A549 treated with Mapracorat at 1 μM for 4 hours (cell line): ENCODE data around the gene SPRR2D. TPM values are rescaled to one million over a fixed set of nuclear protein-coding genes. Genes with fewer than 3 reads are reported as not detected.

Experiments
- total RNA-seq: library from RNA; stranded (reverse); fragments of 200-300 nt; extraction: Qiagen RNA extraction; gene quantifications from 5 replicates; pipeline ENCODE4 v1.2.3, GENCODE V29; 2022

The SPRR2D gene
- not detected in 5 replicates for total RNA-seq

DNA sequence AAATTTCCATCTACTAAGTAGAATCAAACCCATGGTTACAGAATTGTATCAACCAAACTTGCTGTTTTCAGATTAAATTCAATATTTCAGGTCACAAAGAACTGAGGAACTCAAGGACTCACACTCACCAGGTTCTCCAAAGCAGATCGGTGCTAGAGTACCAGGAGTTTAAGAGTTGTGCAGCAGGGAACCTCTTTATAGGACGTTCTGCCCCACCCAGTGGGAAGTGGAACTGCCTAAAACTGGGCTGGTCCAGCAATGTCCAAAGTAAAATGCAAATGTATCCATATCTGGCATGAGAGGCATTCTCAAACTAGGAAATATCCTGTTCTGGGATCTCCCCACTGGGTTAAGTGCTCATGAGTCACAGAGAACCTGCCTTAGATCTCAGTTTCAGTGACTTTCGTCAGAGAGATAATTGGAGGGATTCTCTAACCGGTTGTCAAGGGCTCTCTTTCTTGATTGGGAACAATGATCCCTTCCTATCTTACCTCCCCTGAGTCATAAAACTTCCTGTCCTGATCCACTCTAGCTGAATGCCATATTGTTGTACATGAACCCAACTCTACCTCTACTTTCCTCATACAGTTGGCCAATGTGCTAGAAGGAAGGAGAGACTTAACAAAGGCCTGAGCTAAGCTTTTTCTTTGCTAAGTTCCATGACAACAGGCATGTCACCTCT, at the start of gene SPRR2D:
SPRR2D (minus strand) TSS at position 171 of the 682 bp plus-strand sequence. CDS start 774 bp downstream, outside the sequence.

GRCh38 chr1:153071511-153071910, 30.6 kb upstream of the SPRR2D start, which contains the start of gene SPRR2B:
TSS of gene SPRR2B (minus strand) at chr1:153071611. CDS start at chr1:153070839, 772 bp downstream.

DNA sequence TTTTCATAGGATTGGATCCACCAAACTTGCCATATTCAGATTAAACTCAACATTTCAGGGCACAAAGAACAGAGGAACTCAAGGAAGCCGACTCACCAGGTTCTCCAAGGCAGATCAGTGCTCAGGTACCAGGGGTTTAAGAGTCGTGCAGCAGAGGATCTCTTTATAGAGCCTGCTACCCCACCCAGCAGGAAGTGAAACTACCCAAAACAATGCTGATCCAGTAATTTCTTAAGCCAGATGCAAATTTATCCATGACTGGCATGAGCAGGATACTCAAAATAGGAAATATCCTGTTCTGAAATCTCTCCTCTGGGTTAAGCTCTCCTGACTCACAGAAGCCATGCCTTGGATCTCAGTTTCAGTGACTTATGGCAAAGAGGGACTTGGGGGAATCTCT, 16.5 kb upstream of the SPRR2D start, which contains the start of gene SPRR2A:
SPRR2A (minus strand) TSS at position 138 of the 400 bp plus-strand sequence. CDS start 777 bp downstream, outside the sequence.

DNA sequence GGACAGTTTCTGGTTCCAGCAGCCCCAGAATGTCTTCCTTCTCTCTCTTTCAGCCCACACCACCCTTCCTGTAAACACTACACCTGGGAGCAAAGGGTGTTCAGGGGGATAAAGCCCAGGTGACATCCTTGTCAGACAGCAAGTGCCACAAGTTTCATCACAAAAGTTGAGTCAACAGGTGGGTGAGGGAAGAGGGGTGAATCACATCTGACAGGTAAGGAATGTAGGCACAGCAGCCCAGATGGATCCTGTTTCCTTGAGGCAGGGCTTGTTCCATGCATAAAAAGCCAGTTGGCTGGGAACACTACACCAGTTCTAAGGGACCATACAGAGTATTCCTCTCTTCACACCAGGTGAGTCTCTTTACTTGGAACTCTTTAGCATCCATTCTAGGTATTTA, 10.0 kb downstream of the SPRR2D start, which contains the start of gene SPRR1B:
SPRR1B (plus strand) TSS at position 309 of the 400 bp plus-strand sequence. CDS start 1,143 bp downstream, outside the sequence.

GRCh38 chr1:153001382-153001781, 39.5 kb downstream of the SPRR2D start, which contains the start of gene SPRR3:
TSS of gene SPRR3 (plus strand) at chr1:153001749. CDS start at chr1:153003021, 1,272 bp downstream.

Other genes with a start within 250 kb of the SPRR2D start
- not detected in 5 replicates for gene LCE1D, start 244.4 kb downstream of the SPRR2D start, total RNA-seq
- gene LCE1C, start 234.5 kb downstream of the SPRR2D start, total RNA-seq, result not detected in 5 replicates
- not detected in 5 replicates for gene LCE1B, start 229.1 kb downstream of the SPRR2D start, total RNA-seq
- not detected in 5 replicates for gene LCE1A, start 213.6 kb downstream of the SPRR2D start, total RNA-seq
- not detected in 5 replicates for gene LCE6A, start 198.3 kb downstream of the SPRR2D start, total RNA-seq
- gene LCE7A, start 181.1 kb downstream of the SPRR2D start, total RNA-seq, result not detected in 5 replicates
- not detected in 5 replicates for gene SMCP, start 162.8 kb downstream of the SPRR2D start, total RNA-seq
- 0.06 to 0.13 TPM (median 0.10 TPM) in 3 of 5 replicates, not detected in the others for gene IVL, start 132.6 kb downstream of the SPRR2D start, total RNA-seq
- not detected in 5 replicates for gene SPRR5, start 93.9 kb downstream of the SPRR2D start, total RNA-seq
- gene SPRR4, start 70.5 kb downstream of the SPRR2D start, total RNA-seq, result not detected in 5 replicates
- gene SPRR1A, start 57.0 kb downstream of the SPRR2D start, total RNA-seq, result not detected in 5 replicates
- gene SPRR3, start 39.4 kb downstream of the SPRR2D start, total RNA-seq, result not detected in 5 replicates
- gene SPRR1B, start 9.9 kb downstream of the SPRR2D start, total RNA-seq, result not detected in 5 replicates
- not detected in 5 replicates for gene SPRR2A, start 16.4 kb upstream of the SPRR2D start, total RNA-seq
- gene SPRR2B, start 30.5 kb upstream of the SPRR2D start, total RNA-seq, result not detected in 5 replicates
- gene SPRR2E, start 53.4 kb upstream of the SPRR2D start, total RNA-seq, result not detected in 5 replicates
- gene SPRR2F, start 72.4 kb upstream of the SPRR2D start, total RNA-seq, result not detected in 5 replicates
- not detected in 5 replicates for gene SPRR2G, start 109.8 kb upstream of the SPRR2D start, total RNA-seq
- gene LELP1, start 162.3 kb upstream of the SPRR2D start, total RNA-seq, result not detected in 5 replicates
- not detected in 5 replicates for gene PRR9, start 176.5 kb upstream of the SPRR2D start, total RNA-seq
- not detected in 5 replicates for gene LORICRIN, start 218.6 kb upstream of the SPRR2D start, total RNA-seq